Liver (tissue), 3 donors: ENCODE results near the gene HCFC1.

Source experiments
- CTCF ChIP-seq: fragments of 150-350 bp; IDR thresholded peaks from 2 replicates; pipeline ENCODE4 v1.5.1; 2017; ENCODE audit warnings: improper control_type of control experiment, low read depth, low read length; ENCODE audit not compliant: missing input control
- JUND ChIP-seq, 2 donors: IDR thresholded peaks; 2 replicates each; pipeline ENCODE4 v1.6.1; 2016; ENCODE audit warnings: antibody characterized with exemption in 2 of 2
- MAX ChIP-seq: IDR thresholded peaks from 2 replicates; pipeline ENCODE4 v1.6.1; 2016; ENCODE audit warnings: antibody characterized with exemption
- donor health status: healthy.
- donor health status: healthy.

GRCh38 chrX:153969904-153970356 is 1.7 kb downstream of the HCFC1 start:
- no peak for TF ChIP-seq MAX
- TF ChIP-seq CTCF: no peak
- TF ChIP-seq JUND (IDR thresholded peaks at IDR 0.05): no peak
